GM21737 (cell line): ENCODE data around the gene LMBRD1.
A peak's percentile ranks its signal among the peaks of the same experiment; 100 is the strongest.
"Not testable (repeated sequence)": the region's sequence is repeated elsewhere in the genome, so short reads cannot be mapped to it uniquely, and the experiment has no call there.

Source experiments
- ATAC-seq: cut with Tn5 transposase; IDR thresholded peaks from one replicate; pipeline ENCODE4 v1.9.1; 2021; ENCODE audit warnings: mild to moderate bottlenecking, moderate library complexity; ENCODE audit not compliant: unreplicated experiment

LMBRD1 gene

GRCh38 chr6:69756907-69757306, 39.9 kb downstream of the LMBRD1 start:
- ATAC-seq = no peak

GRCh38 chr6:69756366-69756765, 40.4 kb downstream of the LMBRD1 start:
- no peak for ATAC-seq

- ATAC-seq = no peak
These were observed 61.8 kb downstream of the LMBRD1 start for GRCh38 chr6:69735027-69735426.

DNA sequence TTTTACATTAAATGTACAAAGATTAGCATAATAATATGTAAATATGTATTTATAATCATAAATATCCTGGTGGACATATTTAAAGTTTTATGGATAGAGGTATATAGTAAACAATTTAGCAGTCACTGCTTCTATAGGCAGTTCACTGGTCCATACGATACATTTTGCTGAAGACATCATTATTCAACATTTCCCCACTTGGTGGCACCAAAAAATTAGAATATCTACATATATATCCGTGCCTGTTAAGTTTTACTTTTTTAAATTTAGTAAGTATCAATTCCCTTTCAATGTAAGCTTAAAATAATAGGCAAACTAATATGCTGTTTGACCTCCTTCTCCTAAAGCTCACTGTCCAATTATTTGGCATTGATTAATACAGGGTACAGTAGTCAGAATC, 64.2 kb downstream of the LMBRD1 start:
- peak; percentile 66 for ATAC-seq

- no peak for ATAC-seq
These were observed 64.8 kb downstream of the LMBRD1 start for GRCh38 chr6:69732045-69732444.

- no peak for ATAC-seq
These were observed 66.8 kb downstream of the LMBRD1 start for GRCh38 chr6:69729870-69730449.

DNA sequence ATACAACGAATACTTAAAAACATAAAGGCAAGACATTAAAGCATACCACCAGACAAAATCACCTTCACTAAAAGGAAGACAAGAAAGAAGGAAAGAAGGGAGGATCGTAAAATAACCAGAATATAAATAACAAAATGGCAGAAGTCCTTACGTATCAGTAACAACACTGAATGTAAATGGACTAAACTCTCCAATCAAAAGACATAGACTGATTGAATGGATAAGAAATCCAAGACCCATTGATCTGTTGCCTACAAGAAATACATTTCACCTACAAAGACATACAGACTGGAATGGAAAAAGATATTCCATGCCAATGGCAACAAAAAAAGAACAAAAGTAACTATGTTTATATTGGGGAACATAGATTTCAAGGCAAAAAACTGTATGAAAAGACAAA, 74.1 kb downstream of the LMBRD1 start:
- no peak for ATAC-seq

- no peak for ATAC-seq
These were observed 77.1 kb downstream of the LMBRD1 start for GRCh38 chr6:69719602-69720193.

- ATAC-seq = no peak
These were observed 90.1 kb downstream of the LMBRD1 start for GRCh38 chr6:69706724-69707123.

- ATAC-seq = no peak
These were observed 90.9 kb downstream of the LMBRD1 start for GRCh38 chr6:69705954-69706353.

DNA sequence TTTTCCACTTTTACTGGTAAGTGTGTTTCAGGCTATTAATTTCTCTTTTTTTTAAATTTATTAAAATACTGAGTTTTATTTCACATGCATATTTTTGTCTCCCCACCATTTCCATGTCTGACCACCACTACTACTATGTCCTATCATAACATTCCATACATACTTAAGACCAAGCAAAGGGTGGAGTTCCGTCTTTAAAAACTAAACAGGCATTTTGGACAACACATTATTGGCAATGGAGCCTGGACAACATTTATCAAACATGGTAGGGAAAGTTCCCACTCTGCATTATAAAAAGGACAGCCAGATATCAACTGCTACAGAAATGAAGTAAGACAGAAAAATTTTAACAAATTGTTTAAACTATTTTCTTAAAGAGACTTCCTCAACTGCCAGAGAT, 91.9 kb downstream of the LMBRD1 start:
- no peak for ATAC-seq

- ATAC-seq = no peak
These were observed 97.2 kb downstream of the LMBRD1 start for GRCh38 chr6:69699655-69700054.

DNA sequence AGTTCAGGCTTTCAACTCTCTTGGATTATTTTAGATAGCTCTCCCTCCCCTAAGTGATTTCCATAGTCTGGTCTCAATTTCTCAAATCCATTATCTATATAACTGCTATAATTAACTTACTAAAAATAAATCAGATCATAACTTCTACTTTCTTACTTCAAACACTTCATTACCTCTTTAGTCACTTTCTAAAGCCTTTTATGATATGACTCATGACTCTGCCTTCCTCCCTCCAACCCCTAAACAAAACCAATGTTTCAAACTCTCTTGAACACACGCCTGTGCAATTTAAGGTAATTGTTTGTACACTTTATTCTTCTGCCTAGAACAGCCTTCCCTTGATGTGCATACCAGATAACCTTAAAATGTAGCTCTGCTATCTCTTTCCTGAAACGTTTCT, 100.5 kb downstream of the LMBRD1 start:
- ATAC-seq = no peak

- no peak for ATAC-seq
These were observed 103.0 kb downstream of the LMBRD1 start for GRCh38 chr6:69693762-69694161.

DNA sequence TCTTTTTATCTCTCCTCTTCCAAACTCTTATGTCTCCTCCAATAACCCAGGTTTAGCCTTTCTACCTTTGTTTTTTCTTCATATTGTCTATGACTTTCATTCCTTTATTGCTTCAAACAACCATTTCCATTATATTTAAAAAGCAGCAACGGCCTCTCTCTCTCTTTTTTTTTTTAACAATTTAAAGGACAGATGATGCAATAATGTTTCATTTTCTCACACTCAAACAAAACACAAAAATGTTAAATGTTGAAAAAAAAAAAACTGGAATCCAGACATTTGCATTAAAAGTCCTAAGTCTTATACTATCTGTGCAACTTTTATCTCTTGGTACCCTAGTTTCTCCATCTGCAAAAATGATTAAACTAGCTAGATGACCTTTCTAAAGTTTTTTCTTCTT, 105.8 kb downstream of the LMBRD1 start:
- no peak for ATAC-seq

DNA sequence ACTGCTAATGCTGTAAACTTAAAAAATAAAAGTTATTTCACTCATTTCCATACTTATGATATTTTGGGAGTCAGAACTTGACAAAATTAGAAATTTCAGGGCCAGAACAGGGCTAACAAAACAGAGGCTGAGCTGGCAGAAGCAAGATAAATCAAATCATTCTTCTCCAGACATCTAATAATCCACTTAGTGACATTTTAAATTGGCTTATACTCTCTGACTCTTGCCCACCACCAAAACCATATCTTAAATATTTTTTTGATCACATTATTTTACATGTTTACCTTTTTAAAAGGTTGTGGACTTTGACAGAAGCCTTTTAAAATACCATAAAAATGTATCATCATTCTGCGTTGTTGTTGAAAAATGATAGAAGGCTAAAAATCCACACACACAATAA, 116.5 kb downstream of the LMBRD1 start:
- ATAC-seq = no peak

GRCh38 chr6:69673298-69673697, 123.5 kb downstream of the LMBRD1 start:
- ATAC-seq = no peak

DNA sequence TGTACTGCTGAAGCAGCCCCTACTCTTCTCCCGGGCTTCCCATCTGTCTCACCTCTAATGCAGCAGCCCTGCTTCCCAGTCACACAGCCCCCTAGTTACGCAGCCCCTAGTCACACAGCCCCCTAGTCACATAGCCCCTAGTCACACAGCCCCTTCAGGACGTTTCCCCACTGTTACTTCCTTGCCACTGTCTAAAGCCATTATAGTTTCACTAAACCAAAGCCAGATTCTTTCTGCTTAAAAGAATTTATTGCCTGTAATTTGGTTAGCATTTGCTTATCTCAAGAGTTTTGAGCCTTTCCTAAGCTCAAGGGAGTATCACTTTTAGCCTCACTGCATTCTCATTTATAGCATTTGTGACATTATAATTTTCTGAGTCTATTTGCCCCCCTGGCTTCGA, 127.9 kb downstream of the LMBRD1 start:
- no peak for ATAC-seq

- not testable (repeated sequence) for ATAC-seq
These were observed 130.0 kb downstream of the LMBRD1 start for GRCh38 chr6:69666779-69667178.

DNA sequence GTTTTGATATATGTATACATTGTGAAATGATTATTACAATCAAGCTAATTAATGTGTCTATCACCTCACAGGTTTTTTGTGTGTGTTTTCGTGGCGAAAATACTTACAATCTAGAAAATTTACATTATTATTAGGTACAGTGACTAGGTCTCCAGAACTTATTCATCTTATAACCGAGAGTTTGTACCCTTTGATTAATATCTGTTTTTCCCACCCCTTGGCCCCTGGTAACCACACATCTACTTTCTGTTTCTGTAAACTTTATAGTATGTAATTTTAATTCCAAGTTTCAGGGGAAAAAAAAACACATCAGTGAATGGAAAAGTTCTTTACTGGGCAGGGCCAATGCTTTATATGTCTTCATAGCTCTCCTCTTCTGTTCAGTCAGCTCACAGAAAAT, 131.4 kb downstream of the LMBRD1 start:
- ATAC-seq = no peak

- no peak for ATAC-seq
These were observed 132.3 kb downstream of the LMBRD1 start for GRCh38 chr6:69664551-69664950.

- no peak for ATAC-seq
These were observed 133.6 kb downstream of the LMBRD1 start for GRCh38 chr6:69663215-69663614.

GRCh38 chr6:69650703-69651102, 146.1 kb downstream of the LMBRD1 start:
- no peak for ATAC-seq
